ENCODE data around the gene CNOT1. TPM values are rescaled to one million over a fixed set of nuclear protein-coding genes. Genes with fewer than 3 reads are reported as not detected.

The CNOT1 gene
- total and polyA plus RNA-seq, 2 experiments from 2014 or later: 50.8 to 113 TPM

GRCh38 chr16:58499615-58500351, 129.8 kb downstream of the CNOT1 start, which contains the start of gene NDRG4:
TSS of gene NDRG4 (plus strand) at chr16:58500143. CDS start at chr16:58500249, 106 bp downstream.
- no peak within 1 kb of the TSS for H3K27ac ChIP-seq
- peak; percentile 79 for DNase-seq (ENCODE audit: low spot score)

GRCh38 chr16:58499092-58499511, 130.5 kb downstream of the CNOT1 start:
- peaks cover 7% of the 10 kb centered on the region for H3K4me1 ChIP-seq (ENCODE audit: insufficient read depth)
- H2AFZ ChIP-seq: no peak overlapping the region
- H3K79me2 ChIP-seq: no peaks in the 10 kb centered on the region
- DNase-seq (ENCODE audit: low spot score): no peak
- H3K4me3 ChIP-seq: no peak overlapping the region
- H3K4me2 ChIP-seq: no peak overlapping the region
- no peaks in the 10 kb centered on the region for H3K36me3 ChIP-seq (replicated peaks; ENCODE audit: insufficient read depth, low read depth)
- H3K27me3 ChIP-seq: peaks cover 3% of the 10 kb centered on the region
- WGBS (ENCODE audit: low lambda C conversion rate, missing lambda C conversion rate): 91% methylated on average over 10 of the region's 10 CpGs
- TF ChIP-seq CTCF (IDR thresholded peaks at IDR 0.05; ENCODE audit: poor library complexity): no peak
- TF ChIP-seq EZH2phosphoT487 (IDR thresholded peaks at IDR 0.05; ENCODE audit: low read depth, severe bottlenecking, unreplicated experiment): no peak
- TF ChIP-seq EZH2 (IDR thresholded peaks at IDR 0.05; ENCODE audit: borderline replicate concordance): no peak
- H4K20me1 ChIP-seq (ENCODE audit: insufficient read depth, poor library complexity, severe bottlenecking): no peaks in the 10 kb centered on the region
- H3K9me2 ChIP-seq (replicated peaks; ENCODE audit: insufficient read depth): no peaks in the 10 kb centered on the region
- no peak overlapping the region for H3K27ac ChIP-seq
- no peaks in the 10 kb centered on the region for H3K9me3 ChIP-seq (ENCODE audit: low read depth)

More at GRCh38 chr16:58499615-58500351, 129.8 kb downstream of the CNOT1 start, which contains the start of gene NDRG4:
- no peaks in the 10 kb centered on the region for H3K79me2 ChIP-seq
- no peaks in the 10 kb centered on the region for H3K9me3 ChIP-seq (ENCODE audit: low read depth)
- H2AFZ ChIP-seq: peak within 1 kb of the TSS; percentile 15
- H3K4me2 ChIP-seq: peak within 1 kb of the TSS; percentile 89
- no peaks in the 10 kb centered on the region for H3K36me3 ChIP-seq (replicated peaks; ENCODE audit: insufficient read depth, low read depth)
- peaks cover 3% of the 10 kb centered on the region for H3K27me3 ChIP-seq
- 48% methylated on average over 23 of the region's 24 CpGs for WGBS (ENCODE audit: low lambda C conversion rate, missing lambda C conversion rate)
- no peaks in the 10 kb centered on the region for H4K20me1 ChIP-seq (ENCODE audit: insufficient read depth, poor library complexity, severe bottlenecking)
- peaks cover 7% of the 10 kb centered on the region for H3K4me1 ChIP-seq (ENCODE audit: insufficient read depth)
- H3K9me2 ChIP-seq (replicated peaks; ENCODE audit: insufficient read depth): no peaks in the 10 kb centered on the region
- peak within 1 kb of the TSS; percentile 43 for H3K4me3 ChIP-seq
- TF ChIP-seq EZH2phosphoT487 (IDR thresholded peaks at IDR 0.05; ENCODE audit: low read depth, severe bottlenecking, unreplicated experiment) (no peak), CTCF (IDR thresholded peaks at IDR 0.05; ENCODE audit: poor library complexity) (no peak), EZH2 (IDR thresholded peaks at IDR 0.05; ENCODE audit: borderline replicate concordance) (no peak)

GRCh38 chr16:58498341-58499091, 131.1 kb downstream of the CNOT1 start:
- H3K27me3 ChIP-seq: peaks cover 3% of the 10 kb centered on the region
- no peak overlapping the region for H3K4me3 ChIP-seq
- H2AFZ ChIP-seq: no peak overlapping the region
- no peaks in the 10 kb centered on the region for H3K36me3 ChIP-seq (replicated peaks; ENCODE audit: insufficient read depth, low read depth)
- H3K4me1 ChIP-seq (ENCODE audit: insufficient read depth): peaks cover 7% of the 10 kb centered on the region
- DNase-seq (ENCODE audit: low spot score): no peak
- no peaks in the 10 kb centered on the region for H4K20me1 ChIP-seq (ENCODE audit: insufficient read depth, poor library complexity, severe bottlenecking)
- no peaks in the 10 kb centered on the region for H3K9me2 ChIP-seq (replicated peaks; ENCODE audit: insufficient read depth)
- no peak overlapping the region for H3K4me2 ChIP-seq
- WGBS (ENCODE audit: low lambda C conversion rate, missing lambda C conversion rate): 86% methylated on average over 9 of the region's 9 CpGs
- no peaks in the 10 kb centered on the region for H3K9me3 ChIP-seq (ENCODE audit: low read depth)
- H3K79me2 ChIP-seq: no peaks in the 10 kb centered on the region
- H3K27ac ChIP-seq: no peak overlapping the region
- TF ChIP-seq EZH2phosphoT487 (IDR thresholded peaks at IDR 0.05; ENCODE audit: low read depth, severe bottlenecking, unreplicated experiment) (no peak), CTCF (IDR thresholded peaks at IDR 0.05; ENCODE audit: poor library complexity) (no peak), EZH2 (IDR thresholded peaks at IDR 0.05; ENCODE audit: borderline replicate concordance) (no peak)

Data from hepatocyte (in vitro differentiated cells).